Neural cell (in vitro differentiated cells): ENCODE measurements around the gene PWWP2B. TPM values are rescaled to one million over a fixed set of nuclear protein-coding genes. Genes with fewer than 3 reads are reported as not detected.

Source experiments
- H2AFZ ChIP-seq: fragments of 200-600, 300-800 bp; sonication (generic), shearing (Covaris generic); 2 replicates; pipeline ENCODE4 v1.6.0; 2014; ENCODE audit warnings: low read depth, mild to moderate bottlenecking, antibody characterized with exemption, low read length, moderate library complexity
- H3F3A ChIP-seq: fragments of 200-600 bp; shearing (Covaris generic); 2 replicates; pipeline ENCODE4 v1.6.1; 2016; ENCODE audit warnings: mild to moderate bottlenecking, moderate library complexity, mixed read lengths, antibody characterized with exemption, low read length; ENCODE audit not compliant: insufficient read depth, poor library complexity, severe bottlenecking
- H3K27ac ChIP-seq: fragments of 200-600, 300-800 bp; sonication (generic), shearing (Covaris generic); 2 replicates; pipeline ENCODE4 v1.5.1; 2014; ENCODE audit warnings: mild to moderate bottlenecking, low read length, moderate library complexity
- H3K27me3 ChIP-seq: fragments of 300-800, 200-600 bp; sonication (generic), shearing (Covaris generic); 2 replicates; pipeline ENCODE4 v1.6.0; 2014; ENCODE audit warnings: mild to moderate bottlenecking, low read depth, low read length, moderate library complexity; ENCODE audit not compliant: insufficient read depth
- H3K36me3 ChIP-seq: fragments of 300-800, 200-600 bp; sonication (generic), shearing (Covaris generic); 2 replicates; pipeline ENCODE4 v1.5.1; 2014; ENCODE audit warnings: mild to moderate bottlenecking, antibody characterized with exemption, low read length, moderate library complexity; ENCODE audit not compliant: insufficient read depth
- H3K4me2 ChIP-seq: fragments of 300-800, 200-600 bp; sonication (generic), shearing (Covaris generic); 2 replicates; pipeline ENCODE4 v1.6.0; 2014; ENCODE audit warnings: mild to moderate bottlenecking, low read length
- H3K4me3 ChIP-seq: fragments of 300-800, 200-600 bp; sonication (generic), shearing (Covaris generic); 2 replicates; pipeline ENCODE4 v1.5.1; 2014; ENCODE audit warnings: mild to moderate bottlenecking, low read length, moderate library complexity
- H3K79me2 ChIP-seq: fragments of 200-600 bp; shearing (Covaris generic); replicated peaks from 2 replicates; pipeline ENCODE4 v1.6.0; 2014; ENCODE audit warnings: mild to moderate bottlenecking, low read length, moderate library complexity; ENCODE audit not compliant: insufficient read depth
- H3K9ac ChIP-seq: fragments of 300-800, 200-600 bp; sonication (generic), shearing (Covaris generic); 2 replicates; pipeline ENCODE4 v1.6.1; 2016; ENCODE audit warnings: mild to moderate bottlenecking, low read length, mixed read lengths
- H3K9me2 ChIP-seq: fragments of 200-600 bp; shearing (Covaris generic); 2 replicates; pipeline ENCODE4 v1.6.1; 2016; ENCODE audit warnings: mild to moderate bottlenecking, low read length, mixed read lengths; ENCODE audit not compliant: insufficient read depth
- H3K9me3 ChIP-seq: fragments of 200-600, 300-800 bp; sonication (generic), shearing (Covaris generic); 2 replicates; pipeline ENCODE4 v1.6.1; 2016; ENCODE audit warnings: mild to moderate bottlenecking, mixed run types, low read length, moderate library complexity, mixed read lengths
- H4K20me1 ChIP-seq: fragments of 200-600 bp; shearing (Covaris generic); 2 replicates; pipeline ENCODE4 v1.6.1; 2016; ENCODE audit warnings: mild to moderate bottlenecking, mixed run types; ENCODE audit not compliant: insufficient read depth
- EP300 ChIP-seq: fragments of 450-650 bp; conservative IDR thresholded peaks from 2 replicates; pipeline ENCODE4 v1.6.1; 2014; ENCODE audit warnings: antibody characterized with exemption, mild to moderate bottlenecking, moderate library complexity; ENCODE audit not compliant: poor library complexity, severe bottlenecking
- EZH2 ChIP-seq: fragments of 200-600, 300-800 bp; shearing (Covaris generic), sonication (generic); IDR thresholded peaks from 2 replicates; pipeline ENCODE4 v1.6.1; 2014; ENCODE audit warnings: antibody characterized with exemption, low read length, borderline replicate concordance, mild to moderate bottlenecking; ENCODE audit not compliant: insufficient read depth, poor library complexity, severe bottlenecking
- MXI1 ChIP-seq: fragments of 450-650 bp; conservative IDR thresholded peaks from 2 replicates; pipeline ENCODE4 v1.6.1; 2014; ENCODE audit warnings: antibody characterized with exemption, mild to moderate bottlenecking; ENCODE audit not compliant: poor library complexity, severe bottlenecking
- POLR2AphosphoS5 ChIP-seq: IDR thresholded peaks from 2 replicates; pipeline ENCODE4 v1.6.1; 2012
- RAD21 ChIP-seq: fragments of 450-650 bp; conservative IDR thresholded peaks from 2 replicates; pipeline ENCODE4 v1.6.1; 2014; ENCODE audit warnings: antibody characterized with exemption, mild to moderate bottlenecking, moderate library complexity
- REST ChIP-seq: IDR thresholded peaks from 2 replicates; pipeline ENCODE4 v1.6.1; 2012; ENCODE audit warnings: borderline replicate concordance
- SMC3 ChIP-seq: fragments of 450-650 bp; conservative IDR thresholded peaks from 2 replicates; pipeline ENCODE4 v1.6.1; 2014; ENCODE audit warnings: antibody characterized with exemption, mild to moderate bottlenecking, moderate library complexity; ENCODE audit not compliant: poor library complexity
- TAF1 ChIP-seq: IDR thresholded peaks from 2 replicates; pipeline ENCODE4 v1.6.1; 2012; ENCODE audit warnings: low read depth
- polyA plus RNA-seq: library from polyadenylated mRNA; depleted of rRNA; stranded (reverse); fragments of >200 nt; gene quantifications from 2 replicates; pipeline ENCODE4 v1.2.3, GENCODE V29; 2014
- TF ChIP-seq, protein P1 (sequence below): fragments of 450-650 bp; IDR thresholded peaks from 2 replicates; pipeline ENCODE4 v1.5.1; 2014; ENCODE audit warnings: antibody characterized with exemption, mild to moderate bottlenecking, moderate library complexity; ENCODE audit not compliant: poor library complexity, severe bottlenecking

Gene PWWP2B
- polyA plus RNA-seq, 1 donor from 2014 or later, result 13.0 TPM

DNA sequence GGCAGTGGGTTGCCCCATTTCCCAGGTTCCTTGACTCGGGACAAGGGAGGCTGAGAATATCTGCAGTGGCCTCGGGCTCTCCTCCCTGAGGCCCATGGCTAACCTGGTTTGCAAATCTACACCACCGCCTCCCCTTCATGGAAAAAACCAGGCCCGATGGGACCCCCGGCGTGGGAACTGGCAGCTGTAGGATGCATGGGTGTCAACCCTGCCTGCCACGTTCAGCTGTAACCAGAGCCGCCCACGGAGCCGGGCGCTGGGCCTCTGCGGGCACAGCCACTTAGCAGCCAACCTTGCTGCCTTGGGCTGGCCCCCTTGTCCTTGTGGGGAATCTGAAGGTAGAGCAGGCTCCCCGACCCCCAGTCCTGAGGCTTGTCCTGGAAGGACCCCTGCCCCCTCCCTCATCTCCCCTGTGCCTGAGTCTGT is 1.6 kb downstream of the PWWP2B start:
- Histone ChIP-seq H3K4me3 (peak overlapping the region; percentile 84), H3F3A (no peaks in the 10 kb centered on the region), H3K36me3 (no peaks in the 10 kb centered on the region), H4K20me1 (no peaks in the 10 kb centered on the region), H3K9ac (peak overlapping the region; percentile 72), H3K9me2 (no peaks in the 10 kb centered on the region), H3K4me2 (peak overlapping the region; percentile 88), H2AFZ (no peak overlapping the region), H3K79me2 (peaks cover 6% of the 10 kb centered on the region), H3K27me3 (no peaks in the 10 kb centered on the region), H3K9me3 (no peaks in the 10 kb centered on the region), H3K27ac (no peak overlapping the region)
- TF ChIP-seq REST (no peak), RAD21 (no peak), SMC3 (no peak)
- TF ChIP-seq, protein P1, sequence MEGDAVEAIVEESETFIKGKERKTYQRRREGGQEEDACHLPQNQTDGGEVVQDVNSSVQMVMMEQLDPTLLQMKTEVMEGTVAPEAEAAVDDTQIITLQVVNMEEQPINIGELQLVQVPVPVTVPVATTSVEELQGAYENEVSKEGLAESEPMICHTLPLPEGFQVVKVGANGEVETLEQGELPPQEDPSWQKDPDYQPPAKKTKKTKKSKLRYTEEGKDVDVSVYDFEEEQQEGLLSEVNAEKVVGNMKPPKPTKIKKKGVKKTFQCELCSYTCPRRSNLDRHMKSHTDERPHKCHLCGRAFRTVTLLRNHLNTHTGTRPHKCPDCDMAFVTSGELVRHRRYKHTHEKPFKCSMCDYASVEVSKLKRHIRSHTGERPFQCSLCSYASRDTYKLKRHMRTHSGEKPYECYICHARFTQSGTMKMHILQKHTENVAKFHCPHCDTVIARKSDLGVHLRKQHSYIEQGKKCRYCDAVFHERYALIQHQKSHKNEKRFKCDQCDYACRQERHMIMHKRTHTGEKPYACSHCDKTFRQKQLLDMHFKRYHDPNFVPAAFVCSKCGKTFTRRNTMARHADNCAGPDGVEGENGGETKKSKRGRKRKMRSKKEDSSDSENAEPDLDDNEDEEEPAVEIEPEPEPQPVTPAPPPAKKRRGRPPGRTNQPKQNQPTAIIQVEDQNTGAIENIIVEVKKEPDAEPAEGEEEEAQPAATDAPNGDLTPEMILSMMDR, result no peak

DNA sequence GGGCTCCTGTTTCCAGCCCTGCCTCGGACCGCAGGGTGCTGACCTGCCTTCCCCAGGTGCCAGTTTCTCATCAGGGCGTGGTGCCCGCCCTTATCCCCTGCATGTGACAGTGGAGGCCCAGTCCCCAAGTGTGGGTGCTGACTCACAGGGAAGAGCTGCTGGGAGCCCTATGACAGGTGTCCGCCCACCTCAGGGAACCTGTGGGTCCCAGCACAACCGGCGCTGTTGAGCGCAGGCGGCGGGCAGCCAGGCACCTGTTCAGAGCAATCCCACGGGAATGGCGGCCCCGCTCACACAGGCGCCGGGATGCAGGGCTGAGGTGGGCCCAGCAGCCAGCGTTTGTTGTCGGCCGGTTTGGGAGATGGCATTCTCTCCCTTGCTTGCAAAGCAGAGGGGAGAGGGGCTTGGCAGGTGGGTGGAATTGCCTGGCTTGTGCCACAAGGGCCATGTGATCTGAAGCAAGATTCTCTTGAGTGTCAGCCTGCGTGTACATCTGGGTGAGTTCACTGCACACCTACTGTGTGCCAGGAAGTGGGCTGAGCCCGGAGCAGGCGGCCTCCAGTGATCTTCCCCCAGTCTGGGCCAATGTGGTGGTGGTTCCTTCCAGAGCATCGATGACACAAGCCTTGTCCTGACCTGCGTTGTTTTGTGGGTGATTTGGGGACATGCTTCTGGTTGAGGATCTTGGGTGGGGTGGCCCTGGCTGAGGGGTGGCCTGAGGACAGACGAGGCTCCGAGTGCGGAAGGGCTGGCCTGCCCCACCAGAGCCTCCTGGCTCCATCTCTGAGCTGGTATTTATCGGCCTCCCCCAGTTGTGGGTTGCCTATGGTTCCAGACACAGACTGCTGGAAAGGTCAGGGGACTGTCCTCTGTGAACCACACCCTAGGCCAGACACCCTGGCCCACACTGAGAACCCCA is 2.4 kb downstream of the PWWP2B start:
- Histone ChIP-seq H3K27me3 (no peaks in the 10 kb centered on the region), H3K4me3 (no peak overlapping the region), H3K9me2 (no peaks in the 10 kb centered on the region), H2AFZ (no peak overlapping the region), H3K9me3 (no peaks in the 10 kb centered on the region), H3K36me3 (no peaks in the 10 kb centered on the region), H3K4me2 (no peak overlapping the region), H4K20me1 (no peaks in the 10 kb centered on the region), H3K79me2 (peaks cover 6% of the 10 kb centered on the region), H3K9ac (no peak overlapping the region), H3K27ac (no peak overlapping the region), H3F3A (no peaks in the 10 kb centered on the region)
- TF ChIP-seq EZH2, result no peak
- TF ChIP-seq REST, result no peak
- no peak for TF ChIP-seq RAD21
- TF ChIP-seq EP300, result no peak
- TF ChIP-seq MXI1, result no peak
- TF ChIP-seq TAF1, result no peak
- no peak for TF ChIP-seq POLR2AphosphoS5
- TF ChIP-seq SMC3, result no peak
- TF ChIP-seq, protein P1, result no peak
